Epithelial cell of prostate (primary cell): ENCODE data around the gene SZT2.

Source experiments
- DNase-seq: peaks from one replicate; pipeline ENCODE4 v3.0.0-alpha.2; 2011; ENCODE audit warnings: low read depth, low spot score
- H3K27ac ChIP-seq: fragments of 450-650 bp; 2 replicates; pipeline ENCODE4 v1.5.1; 2017; ENCODE audit warnings: mild to moderate bottlenecking

The SZT2 gene

DNA sequence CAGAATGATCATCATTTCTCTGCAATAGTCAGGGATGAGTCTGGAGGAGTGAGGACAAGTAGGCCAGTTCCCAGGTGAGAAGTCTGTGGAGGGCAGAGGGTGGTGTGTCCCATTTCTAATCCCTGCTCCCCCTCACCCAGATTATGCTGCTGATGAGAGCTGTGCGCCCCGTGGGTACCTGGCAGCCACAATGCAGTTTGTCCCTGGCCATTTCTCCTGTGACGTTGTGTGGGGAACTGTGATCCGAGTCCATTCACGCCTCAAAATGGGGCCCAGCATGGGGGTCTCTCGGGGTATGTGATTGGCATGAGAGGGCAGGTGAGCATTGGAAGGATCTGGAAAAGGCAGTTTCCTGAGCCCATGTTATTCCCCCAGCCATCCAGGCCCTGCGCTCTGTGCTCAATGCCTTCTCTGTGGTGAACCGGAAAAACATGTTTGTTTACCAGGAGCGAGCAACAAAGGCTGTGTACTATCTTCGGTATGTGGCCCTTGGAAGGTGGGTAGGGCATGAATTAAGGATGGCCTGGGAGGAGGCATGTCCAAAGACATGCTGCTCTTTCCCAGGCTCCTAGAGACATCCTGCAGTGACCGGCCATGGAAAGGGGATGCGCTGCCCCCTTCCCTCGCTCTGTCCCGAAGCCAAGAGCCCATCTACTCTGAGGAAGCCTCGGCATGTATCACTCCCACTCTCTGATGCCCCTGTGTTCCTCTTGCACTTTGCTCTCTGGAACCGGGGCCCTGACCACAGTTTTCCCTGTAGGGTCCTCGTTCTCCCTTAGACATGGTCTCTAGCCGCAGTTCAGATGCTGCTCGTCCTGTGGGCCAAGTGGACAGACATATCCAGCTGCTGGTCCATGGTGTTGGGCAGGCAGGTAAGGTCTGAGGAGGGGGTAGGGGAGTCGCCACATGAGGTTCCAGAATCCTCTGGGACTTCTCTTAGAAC is 47.6 kb downstream of the SZT2 start:
- no peak for DNase-seq
- H3K27ac ChIP-seq: no peak overlapping the region

DNA sequence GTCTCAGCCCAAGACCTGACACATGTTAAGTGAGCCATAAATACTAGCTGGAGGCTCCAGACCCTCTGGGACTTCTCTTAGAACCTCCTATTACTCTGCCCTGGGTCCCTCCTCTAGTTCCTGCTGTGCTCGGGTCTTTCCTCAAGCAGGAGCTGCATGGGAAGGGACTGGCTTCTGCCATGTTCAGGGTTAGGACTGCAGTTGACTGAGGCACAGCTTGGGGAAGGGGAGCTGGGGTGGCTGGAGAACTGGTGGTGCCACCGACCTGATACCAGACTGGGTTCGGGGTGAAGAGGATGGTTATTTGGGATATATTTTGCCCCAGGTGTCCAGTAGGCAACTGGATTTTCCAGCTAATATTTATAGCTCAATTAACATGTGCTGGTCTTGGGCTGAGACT is 48.3 kb downstream of the SZT2 start:
- no peak overlapping the region for H3K27ac ChIP-seq
- no peak for DNase-seq

DNA sequence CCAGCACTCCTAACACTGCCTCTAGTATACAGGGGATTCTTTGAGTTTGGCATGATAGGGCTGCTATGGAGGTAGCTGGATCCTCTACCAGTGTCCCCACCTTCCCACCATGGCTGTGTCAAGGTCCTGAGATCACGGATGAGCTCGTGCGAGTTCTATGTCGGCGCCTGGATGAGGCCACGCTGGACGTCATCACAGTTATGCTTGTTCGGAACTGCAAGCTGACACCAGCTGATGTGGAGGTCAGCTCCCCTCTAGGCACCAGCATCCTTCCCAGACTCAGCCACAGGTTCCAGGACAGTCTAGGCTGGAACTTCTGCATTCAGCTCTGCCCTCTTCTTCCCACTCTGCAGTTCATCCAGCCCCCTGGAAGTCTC is 48.9 kb downstream of the SZT2 start:
- H3K27ac ChIP-seq: no peak overlapping the region
- no peak for DNase-seq

GRCh38 chr1:43438953-43439581 is 49.4 kb downstream of the SZT2 start:
- no peak for DNase-seq
- H3K27ac ChIP-seq: no peak overlapping the region

DNA sequence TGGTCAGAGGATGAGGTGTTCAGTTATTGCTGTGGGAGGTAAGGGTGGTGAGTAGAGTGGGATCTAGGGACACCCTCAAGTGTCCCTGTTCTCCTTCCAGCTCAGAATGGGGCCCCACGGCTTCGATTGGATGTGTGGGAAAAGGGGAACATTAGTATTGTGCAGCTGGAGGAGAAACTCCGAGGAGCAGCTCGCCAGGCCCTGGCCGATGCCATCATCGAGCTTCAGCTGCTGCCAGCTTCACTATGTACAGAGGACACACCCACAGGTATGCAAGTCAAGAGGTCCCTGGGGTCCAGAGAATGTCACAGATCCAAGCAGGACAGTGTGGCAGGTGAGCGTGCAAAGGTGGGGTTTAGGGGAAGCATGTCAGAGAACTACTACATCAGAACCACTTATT is 50.1 kb downstream of the SZT2 start:
- DNase-seq: no peak
- no peak overlapping the region for H3K27ac ChIP-seq

DNA sequence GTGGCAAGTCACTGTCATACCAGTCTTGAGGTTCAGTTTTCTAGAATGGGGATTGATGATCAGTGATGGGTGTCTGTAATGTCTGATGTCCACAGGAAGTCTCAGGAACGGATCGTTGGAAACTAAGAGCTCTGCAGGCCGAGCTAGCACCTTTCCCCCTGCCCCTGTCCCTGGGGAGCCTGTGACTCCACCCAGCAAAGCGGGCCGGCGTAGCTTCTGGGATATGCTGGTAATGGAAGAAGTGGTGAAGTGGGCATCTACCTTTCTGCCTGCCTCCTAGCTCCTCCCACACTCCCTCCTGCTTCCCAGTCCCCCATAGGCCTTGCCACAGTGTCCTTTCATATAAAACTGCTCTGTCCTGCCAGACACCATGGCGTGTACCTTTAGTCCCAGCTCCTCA is 50.7 kb downstream of the SZT2 start:
- H3K27ac ChIP-seq: no peak overlapping the region
- no peak for DNase-seq

DNA sequence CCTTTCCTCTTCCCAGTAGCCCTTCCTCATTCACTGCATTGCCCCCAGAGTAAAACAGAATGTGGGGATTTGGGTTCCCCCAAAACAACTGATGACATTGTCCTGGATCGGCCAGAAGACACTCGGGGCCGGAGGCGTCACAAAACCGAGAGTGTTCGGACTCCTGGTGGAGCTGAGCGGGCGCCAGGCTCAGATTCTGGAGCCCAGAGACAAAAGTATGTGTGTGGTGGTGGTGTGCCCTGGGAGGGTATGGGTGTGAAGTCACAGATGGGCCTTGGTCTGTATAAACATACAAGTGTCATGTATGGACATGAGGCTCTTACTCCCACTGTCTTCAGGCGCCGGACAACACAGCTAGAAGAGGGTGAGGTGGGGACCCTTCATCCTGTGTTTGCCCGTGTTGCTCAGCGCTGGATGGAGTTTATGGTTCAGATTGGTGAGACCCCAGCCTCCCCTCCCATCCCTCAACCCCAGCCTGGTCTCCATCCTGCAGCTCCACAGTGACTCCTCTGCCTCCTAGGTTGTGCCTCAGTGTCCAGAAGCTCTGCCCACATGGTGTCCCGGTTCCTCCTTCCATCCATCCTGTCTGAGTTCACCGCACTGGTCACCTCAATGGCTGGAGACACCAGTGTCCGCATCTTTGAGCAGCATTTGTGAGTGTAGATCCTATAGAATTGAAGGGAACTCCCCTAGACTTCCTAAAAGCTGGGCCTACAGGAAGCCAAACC is 51.6 kb downstream of the SZT2 start:
- no peak overlapping the region for H3K27ac ChIP-seq
- DNase-seq: no peak

DNA sequence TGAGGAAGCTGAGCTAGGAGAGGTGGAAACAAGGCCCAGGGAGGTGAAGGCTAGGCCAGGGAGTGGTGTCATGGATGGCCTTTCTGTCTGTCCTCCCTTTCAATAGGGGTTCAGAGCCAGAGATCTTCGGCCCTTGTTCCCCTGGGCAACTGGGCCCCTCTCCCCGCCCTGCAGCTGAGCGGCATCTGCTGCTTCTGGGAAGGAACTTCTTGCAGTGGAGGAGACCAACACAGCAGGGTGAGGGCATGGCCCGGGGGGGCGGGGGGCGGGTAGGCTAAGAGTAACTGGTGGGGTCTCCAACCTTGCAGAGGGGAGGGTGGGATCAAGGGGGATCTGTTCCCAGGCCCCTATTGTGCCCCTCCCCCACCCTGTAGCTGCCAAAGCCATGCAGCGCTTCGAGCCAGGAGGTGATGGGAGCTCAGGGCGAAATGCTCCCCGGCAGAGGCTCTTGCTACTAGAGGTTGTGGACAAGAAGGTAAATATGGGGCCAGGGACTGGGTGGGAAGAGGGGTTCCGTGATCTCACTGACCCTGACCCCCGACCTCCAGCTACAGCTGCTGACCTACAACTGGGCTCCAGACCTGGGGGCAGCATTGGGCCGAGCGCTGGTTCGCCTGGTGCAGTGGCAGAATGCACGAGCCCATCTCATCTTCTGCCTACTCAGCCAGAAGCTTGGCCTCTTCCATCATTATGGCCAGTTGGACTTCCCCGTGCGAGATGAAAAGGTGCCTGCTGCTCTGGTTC is 52.4 kb downstream of the SZT2 start:
- DNase-seq: no peak
- H3K27ac ChIP-seq: no peak overlapping the region

- no peak for DNase-seq
- H3K27ac ChIP-seq: no peak overlapping the region
Observed at GRCh38 chr1:43442756-43443155, 53.1 kb downstream of the SZT2 start.

DNA sequence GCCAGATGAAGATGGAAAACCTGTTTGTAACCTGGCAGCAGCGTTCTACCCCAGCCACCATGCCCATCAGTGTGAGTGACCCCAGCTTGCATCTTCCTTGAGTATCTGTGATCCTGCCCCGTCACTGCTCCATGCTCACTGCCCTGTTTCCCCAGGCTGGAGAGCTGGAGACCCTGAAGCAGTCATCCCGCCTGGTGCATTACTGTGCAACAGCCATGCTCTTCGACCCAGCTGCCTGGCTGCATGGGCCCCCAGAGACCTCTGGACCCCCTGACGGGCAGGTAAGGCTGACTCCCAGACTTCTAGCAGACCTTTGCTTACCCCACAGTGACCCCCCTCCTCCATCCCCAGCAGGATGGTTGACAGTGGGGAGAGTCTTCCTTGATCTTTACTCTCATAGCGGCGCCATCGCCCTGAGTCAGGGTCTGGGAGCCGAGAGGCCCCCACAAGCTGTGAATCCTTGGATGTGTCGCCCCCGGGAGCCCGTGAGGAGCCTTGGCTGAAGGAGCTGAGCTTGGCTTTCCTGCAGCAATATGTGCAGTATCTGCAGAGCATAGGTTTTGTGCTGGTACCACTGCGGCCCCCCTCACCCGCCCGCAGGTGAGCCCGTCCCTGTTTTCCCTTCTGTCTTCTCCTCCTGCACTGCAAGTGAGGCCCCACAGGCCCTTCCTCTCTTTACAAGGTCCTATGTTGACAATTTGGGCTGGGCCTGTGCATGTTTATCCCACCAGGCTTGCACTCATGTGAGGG is 53.7 kb downstream of the SZT2 start:
- DNase-seq: no peak

GRCh38 chr1:43444151-43444828 is 54.6 kb downstream of the SZT2 start:
- DNase-seq: no peak
- no peak overlapping the region for H3K27ac ChIP-seq

More for the DNA sequence above, 53.7 kb downstream of the SZT2 start:
- no peak overlapping the region for H3K27ac ChIP-seq

DNA sequence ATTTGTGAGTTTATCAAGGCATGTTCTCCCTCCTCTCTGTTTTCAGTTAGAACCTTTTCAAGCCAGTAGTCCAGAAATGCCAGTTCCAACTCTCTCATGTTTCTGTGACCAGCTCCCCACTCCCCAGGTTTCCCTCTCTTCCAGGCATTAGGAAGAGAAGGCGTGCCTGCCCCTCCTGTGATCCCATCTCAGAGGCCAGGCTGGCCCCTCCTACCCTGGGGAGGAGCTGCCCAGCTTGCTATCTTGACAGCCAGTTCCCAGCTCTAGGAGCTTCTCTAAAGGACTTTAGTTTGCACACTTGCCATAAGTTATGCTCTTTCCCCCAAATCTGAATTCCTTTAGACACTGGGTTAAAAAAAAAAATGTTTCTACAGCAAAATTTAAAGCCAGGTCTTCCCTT is 55.1 kb downstream of the SZT2 start:
- H3K27ac ChIP-seq: no peak overlapping the region
- DNase-seq: no peak

DNA sequence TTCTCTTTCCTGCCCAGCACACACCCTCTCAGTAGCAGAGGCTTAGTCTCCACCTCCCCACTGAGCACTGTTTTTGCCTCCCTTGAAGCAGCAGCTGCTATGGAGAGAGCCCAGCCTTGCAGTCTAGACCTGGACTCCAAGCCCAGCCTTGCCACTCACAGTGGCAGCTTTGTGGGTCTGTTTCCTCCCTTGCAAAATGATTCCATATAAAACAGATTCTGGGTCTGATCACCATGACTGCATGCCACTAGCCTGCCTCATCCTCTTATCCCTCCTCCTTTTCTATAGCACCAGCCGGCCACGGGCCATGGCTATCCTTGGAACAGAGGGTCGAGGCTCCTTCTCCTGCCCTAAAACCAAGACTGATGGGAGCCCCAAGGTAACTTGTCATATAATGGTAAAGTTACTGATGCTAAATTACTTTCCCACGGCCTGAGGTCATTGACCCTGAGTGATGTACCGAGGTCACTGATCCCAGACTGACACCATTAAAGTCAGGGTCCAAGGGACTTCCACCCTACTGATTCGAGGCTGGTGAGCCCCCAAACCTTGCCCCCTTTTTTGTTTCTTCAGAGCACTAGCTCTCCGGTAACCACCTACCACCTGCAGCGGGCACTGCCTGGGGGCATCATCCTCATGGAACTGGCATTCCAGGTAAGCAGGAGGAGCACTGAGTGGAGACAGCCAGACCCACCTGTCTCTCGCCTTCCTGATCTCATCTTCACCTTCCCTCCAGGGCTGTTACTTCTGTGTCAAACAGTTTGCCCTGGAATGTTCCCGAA is 56.1 kb downstream of the SZT2 start:
- no peak overlapping the region for H3K27ac ChIP-seq
- DNase-seq: no peak

DNA sequence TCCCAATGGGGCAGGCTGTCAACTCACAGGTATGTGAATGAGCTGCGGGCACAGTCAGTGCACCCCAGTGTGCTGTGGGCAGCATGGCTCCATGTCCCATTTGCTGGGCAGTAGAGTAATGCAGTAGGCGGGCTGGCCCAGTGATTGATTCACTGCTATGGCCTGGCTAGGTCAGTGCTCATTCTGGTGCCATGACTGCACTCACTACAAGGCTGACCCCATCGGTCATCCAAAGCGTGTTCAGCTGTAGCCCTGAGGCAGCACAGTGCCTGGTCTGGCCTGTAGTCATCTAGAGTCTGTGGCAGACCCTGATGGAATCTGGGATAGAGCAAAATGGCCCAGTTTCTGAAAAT is 56.7 kb downstream of the SZT2 start:
- DNase-seq: no peak
- H3K27ac ChIP-seq: no peak overlapping the region

DNA sequence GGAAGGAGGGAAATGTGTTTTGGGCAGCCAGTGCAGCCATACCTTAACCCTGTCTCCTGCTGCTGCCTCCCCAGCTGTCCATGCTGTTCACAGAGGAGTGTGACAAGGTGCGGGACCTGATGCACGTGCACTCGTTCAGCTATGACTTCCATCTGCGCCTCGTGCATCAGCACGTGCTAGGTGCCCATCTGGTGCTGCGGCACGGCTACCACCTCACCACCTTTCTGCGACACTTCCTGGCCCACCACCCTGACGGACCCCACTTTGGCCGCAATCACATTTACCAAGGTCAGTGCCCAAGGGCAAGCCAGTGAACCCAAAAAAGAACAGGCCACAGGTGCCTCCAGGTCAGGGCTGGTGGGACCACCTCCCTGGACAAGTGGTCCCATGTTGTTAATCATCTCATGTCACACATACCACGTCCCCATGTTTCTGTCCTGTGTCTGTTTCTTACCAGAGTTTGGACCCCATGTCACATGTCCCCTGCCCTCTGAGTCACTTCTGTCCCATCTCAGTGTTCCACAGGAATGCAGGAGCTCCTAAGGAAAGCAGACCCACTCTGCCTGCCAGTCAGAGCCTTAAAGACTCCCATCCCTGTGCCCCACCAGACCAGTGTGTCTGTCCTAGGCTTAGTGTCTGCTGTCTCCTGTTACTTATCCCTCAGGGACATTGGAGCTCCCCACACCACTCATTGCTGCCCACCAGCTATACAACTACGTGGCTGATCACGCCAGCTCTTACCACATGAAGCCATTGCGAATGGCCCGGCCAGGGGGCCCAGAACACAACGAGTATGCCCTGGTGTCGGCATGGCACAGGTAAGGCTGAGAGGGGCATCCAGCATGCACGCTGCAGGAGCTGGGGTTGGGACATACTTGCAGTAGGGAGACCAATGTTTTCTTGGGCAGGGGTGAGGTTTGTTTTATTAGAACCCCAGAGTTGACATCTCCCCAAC is 57.5 kb downstream of the SZT2 start:
- DNase-seq: no peak
- H3K27ac ChIP-seq: no peak overlapping the region

DNA sequence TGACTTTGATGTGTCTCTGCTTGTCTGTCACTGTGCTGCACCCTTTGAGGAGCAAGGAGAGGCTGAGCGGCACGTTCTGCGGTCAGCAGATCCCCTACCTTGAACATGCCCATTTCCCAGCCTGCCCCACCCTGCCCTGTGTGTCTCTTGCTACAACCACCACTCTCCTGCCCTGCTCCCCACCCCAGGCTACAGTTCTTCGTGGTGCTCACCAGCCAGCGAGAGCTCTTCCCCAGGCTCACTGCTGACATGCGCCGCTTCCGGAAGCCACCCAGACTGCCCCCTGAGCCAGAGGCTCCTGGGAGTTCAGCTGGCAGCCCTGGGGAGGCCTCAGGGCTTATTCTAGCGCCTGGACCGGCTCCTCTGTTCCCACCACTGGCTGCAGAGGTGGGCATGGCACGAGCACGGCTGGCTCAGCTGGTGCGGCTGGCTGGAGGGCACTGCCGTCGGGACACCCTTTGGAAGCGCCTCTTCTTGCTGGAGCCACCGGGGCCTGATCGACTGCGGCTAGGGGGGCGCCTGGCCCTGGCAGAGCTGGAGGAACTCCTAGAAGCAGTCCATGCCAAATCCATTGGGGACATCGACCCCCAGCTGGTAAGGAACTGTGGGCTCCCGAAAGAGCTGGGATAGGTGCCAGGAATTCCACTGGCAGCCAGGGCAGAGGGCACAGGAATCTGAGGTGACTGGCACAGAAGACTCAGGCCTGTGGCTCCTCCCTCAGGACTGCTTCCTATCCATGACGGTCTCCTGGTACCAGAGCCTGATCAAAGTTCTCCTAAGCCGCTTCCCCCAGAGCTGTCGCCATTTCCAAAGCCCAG is 58.4 kb downstream of the SZT2 start:
- no peak overlapping the region for H3K27ac ChIP-seq
- DNase-seq: no peak
